Measurements from ENCODE around the gene SNORC. TPM values are rescaled to one million over a fixed set of nuclear protein-coding genes. Genes with fewer than 3 reads are reported as not detected.

Gene SNORC
- total RNA-seq, 1 experiment from 2014 or later, result 7.8 TPM

DNA sequence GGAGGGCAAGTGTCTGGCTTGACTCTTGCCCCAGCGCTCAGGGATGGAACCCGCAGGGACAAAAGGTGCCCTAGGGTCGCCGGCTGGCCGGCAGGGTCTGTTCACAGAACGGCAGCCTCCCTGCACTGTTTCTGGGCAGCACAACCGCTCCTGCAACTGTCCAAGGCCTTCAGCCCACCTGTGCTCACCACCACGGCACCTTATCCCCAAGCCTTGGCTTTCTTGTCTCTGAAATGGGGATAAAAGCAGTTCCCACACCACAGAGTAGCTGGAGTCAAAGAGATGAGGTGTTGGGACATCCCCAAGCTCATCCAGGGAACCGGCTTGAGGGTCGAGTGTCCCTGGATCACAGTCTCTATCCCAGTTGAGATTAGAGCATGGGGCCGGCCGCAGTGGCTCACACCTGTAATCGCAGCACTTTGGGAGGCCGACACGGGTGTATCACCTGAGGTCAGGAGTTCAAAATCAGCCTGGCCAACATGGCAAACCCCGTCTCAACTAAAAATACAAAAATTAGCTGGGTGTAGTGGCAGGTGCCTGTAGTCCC lies 4.7 kb downstream of the SNORC start:
- POLR2A ChIA-PET, result no interaction called here
- CTCF ChIA-PET, result no interaction called here
- no TSS peak for BruUV-seq (replicated peaks)
- peaks cover 16% of the 10 kb centered on the region for H3K36me3 Mint-ChIP-seq (ENCODE audit: insufficient read depth, unreplicated experiment)
- H3K27me3 Mint-ChIP-seq (ENCODE audit: insufficient read depth, unreplicated experiment), result no peaks in the 10 kb centered on the region
- H3K4me3 Mint-ChIP-seq (ENCODE audit: unreplicated experiment), result no peak overlapping the region
- H3K27ac Mint-ChIP-seq (ENCODE audit: low read depth, unreplicated experiment), result no peak overlapping the region
- DNase-seq (ENCODE audit: unreplicated experiment), result no peak
- no peaks in the 10 kb centered on the region for H3K4me1 Mint-ChIP-seq (ENCODE audit: insufficient read depth, unreplicated experiment)
- no peaks in the 10 kb centered on the region for H3K9me3 Mint-ChIP-seq (ENCODE audit: unreplicated experiment)
- intact Hi-C loops (cut with micrococcal nuclease), result no loop called here
- TF ChIP-seq, protein P1, sequence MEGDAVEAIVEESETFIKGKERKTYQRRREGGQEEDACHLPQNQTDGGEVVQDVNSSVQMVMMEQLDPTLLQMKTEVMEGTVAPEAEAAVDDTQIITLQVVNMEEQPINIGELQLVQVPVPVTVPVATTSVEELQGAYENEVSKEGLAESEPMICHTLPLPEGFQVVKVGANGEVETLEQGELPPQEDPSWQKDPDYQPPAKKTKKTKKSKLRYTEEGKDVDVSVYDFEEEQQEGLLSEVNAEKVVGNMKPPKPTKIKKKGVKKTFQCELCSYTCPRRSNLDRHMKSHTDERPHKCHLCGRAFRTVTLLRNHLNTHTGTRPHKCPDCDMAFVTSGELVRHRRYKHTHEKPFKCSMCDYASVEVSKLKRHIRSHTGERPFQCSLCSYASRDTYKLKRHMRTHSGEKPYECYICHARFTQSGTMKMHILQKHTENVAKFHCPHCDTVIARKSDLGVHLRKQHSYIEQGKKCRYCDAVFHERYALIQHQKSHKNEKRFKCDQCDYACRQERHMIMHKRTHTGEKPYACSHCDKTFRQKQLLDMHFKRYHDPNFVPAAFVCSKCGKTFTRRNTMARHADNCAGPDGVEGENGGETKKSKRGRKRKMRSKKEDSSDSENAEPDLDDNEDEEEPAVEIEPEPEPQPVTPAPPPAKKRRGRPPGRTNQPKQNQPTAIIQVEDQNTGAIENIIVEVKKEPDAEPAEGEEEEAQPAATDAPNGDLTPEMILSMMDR (IDR thresholded peaks at IDR 0.05; ENCODE audit: unreplicated experiment), result no peak

DNA sequence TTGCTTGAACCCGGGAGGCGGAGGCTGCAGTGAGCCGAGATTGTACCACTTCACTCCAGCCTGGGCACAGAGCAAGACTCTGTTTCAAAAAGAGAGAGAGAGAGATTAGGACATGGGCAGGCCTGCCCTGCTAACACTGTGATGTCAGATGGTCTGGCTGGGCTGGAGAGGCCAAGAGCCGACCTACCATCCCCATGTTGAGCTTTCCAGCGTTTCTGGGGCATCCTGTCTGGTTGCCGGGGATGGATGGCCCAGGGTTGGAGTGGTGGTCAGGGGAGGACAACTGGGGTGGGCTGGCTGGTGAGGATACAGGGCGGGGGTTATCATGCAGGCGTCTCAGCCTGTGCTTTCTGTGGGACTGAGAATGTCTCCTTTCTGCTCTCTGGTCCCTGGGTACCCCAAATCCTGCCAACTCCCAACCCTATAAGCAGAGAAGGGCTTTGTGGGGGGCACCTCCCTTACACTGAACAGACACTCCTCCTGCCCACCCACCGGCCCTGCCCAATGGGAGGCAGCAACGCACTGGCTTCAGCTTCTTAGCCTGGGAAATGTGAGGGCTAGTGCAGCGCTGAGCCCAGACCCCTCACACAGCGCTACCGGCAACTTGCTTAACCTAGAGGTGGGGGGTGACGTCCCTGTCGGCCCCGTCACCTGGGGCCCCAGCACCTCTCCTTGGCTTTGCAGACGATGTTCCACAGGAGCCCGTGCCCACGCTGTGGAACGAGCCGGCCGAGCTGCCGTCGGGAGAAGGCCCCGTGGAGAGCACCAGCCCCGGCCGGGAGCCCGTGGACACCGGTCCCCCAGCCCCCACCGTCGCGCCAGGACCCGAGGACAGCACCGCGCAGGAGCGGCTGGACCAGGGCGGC lies 5.4 kb downstream of the SNORC start:
- Mint-ChIP-seq H3K4me3 (ENCODE audit: unreplicated experiment) (no peak overlapping the region), H3K4me1 (ENCODE audit: insufficient read depth, unreplicated experiment) (no peaks in the 10 kb centered on the region), H3K27ac (ENCODE audit: low read depth, unreplicated experiment) (no peak overlapping the region), H3K36me3 (ENCODE audit: insufficient read depth, unreplicated experiment) (peaks cover 11% of the 10 kb centered on the region), H3K27me3 (ENCODE audit: insufficient read depth, unreplicated experiment) (no peaks in the 10 kb centered on the region), H3K9me3 (ENCODE audit: unreplicated experiment) (no peaks in the 10 kb centered on the region)
- intact Hi-C loops (cut with micrococcal nuclease), result no loop called here
- BruUV-seq (replicated peaks), result no TSS peak
- TF ChIP-seq, protein P1 (IDR thresholded peaks at IDR 0.05; ENCODE audit: unreplicated experiment), result no peak
- ChIA-PET POLR2A (no interaction called here), CTCF (no interaction called here)
- no peak for DNase-seq (ENCODE audit: unreplicated experiment)

DNA sequence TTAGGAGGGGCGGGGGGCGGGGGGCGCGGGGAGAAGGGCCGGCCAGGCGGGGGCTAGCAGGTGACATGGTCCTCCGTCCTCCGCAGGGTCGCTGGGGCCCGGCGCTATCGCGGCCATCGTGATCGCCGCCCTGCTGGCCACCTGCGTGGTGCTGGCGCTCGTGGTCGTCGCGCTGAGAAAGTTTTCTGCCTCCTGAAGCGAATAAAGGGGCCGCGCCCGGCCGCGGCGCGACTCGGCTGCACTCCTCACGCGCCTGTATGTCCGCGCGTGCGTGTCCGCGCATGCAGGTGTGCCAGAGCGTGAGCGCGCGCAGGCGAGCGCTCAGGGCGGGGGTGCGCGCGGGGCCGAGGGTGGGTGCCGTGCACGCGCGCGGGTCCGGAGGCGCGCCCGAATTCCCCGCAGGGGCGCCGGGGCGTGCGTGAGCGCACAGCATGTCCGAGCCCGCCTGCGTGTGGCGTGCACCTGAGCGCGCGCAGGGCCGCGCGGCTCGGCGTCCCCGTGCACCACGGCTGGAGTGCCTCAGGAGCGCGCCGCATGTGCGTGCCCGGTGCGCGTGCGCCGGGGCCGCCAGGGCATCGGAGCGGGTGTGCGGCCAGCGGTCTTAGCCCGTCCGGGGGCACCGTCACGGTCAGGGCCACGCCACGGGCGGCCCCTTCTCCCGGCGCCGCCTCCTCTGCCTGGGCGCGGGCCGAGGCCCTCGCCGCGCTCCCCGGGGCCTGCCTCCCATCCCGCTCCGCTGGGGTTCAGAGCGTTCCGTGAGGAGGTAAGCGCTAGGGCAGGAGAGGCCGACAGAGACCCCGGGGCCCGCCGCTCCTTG lies 6.3 kb downstream of the SNORC start:
- TF ChIP-seq, protein P1 (IDR thresholded peaks at IDR 0.05; ENCODE audit: unreplicated experiment), result no peak
- no TSS peak for BruUV-seq (replicated peaks)
- POLR2A ChIA-PET, result interaction anchor here (0.6 kb wide), 1 partner anchor 33 kb away, joined by 3 read pairs; no protein-coding TSS in a partner anchor
- Mint-ChIP-seq H3K4me3 (ENCODE audit: unreplicated experiment) (no peak overlapping the region), H3K36me3 (ENCODE audit: insufficient read depth, unreplicated experiment) (peaks cover 8% of the 10 kb centered on the region), H3K27ac (ENCODE audit: low read depth, unreplicated experiment) (no peak overlapping the region), H3K9me3 (ENCODE audit: unreplicated experiment) (no peaks in the 10 kb centered on the region), H3K4me1 (ENCODE audit: insufficient read depth, unreplicated experiment) (no peaks in the 10 kb centered on the region), H3K27me3 (ENCODE audit: insufficient read depth, unreplicated experiment) (no peaks in the 10 kb centered on the region)
- intact Hi-C loops (cut with micrococcal nuclease), result no loop called here
- CTCF ChIA-PET, result no interaction called here
- no peak for DNase-seq (ENCODE audit: unreplicated experiment)

DNA sequence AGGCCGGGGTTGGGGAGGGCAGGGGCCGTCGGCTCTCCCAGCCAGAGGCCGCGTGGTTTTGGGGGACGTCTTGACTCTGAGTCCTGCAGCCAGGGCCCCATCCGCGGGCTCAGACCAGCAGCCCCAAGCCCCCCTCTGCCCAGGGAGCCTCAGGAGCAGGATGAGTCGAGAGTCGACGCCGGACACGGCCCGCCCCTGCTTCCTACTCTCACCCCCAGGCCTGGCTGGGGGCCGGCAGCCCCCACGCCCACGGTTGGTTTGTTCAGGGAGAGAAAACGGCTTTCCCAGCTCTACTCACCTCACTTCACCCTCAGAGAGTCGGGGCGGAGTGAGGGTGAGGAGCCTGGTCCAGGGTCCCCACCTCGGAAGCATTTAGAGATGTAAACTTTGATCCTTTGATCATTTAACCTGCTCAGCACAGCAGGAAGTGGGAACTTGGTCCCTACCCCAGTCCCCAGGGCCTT lies 6.9 kb downstream of the SNORC start:
- intact Hi-C loops (cut with micrococcal nuclease), result no loop called here
- BruUV-seq (replicated peaks), result no TSS peak
- Mint-ChIP-seq H3K9me3 (ENCODE audit: unreplicated experiment) (no peaks in the 10 kb centered on the region), H3K27me3 (ENCODE audit: insufficient read depth, unreplicated experiment) (no peaks in the 10 kb centered on the region), H3K4me3 (ENCODE audit: unreplicated experiment) (no peak overlapping the region), H3K27ac (ENCODE audit: low read depth, unreplicated experiment) (no peak overlapping the region), H3K36me3 (ENCODE audit: insufficient read depth, unreplicated experiment) (peaks cover 8% of the 10 kb centered on the region), H3K4me1 (ENCODE audit: insufficient read depth, unreplicated experiment) (no peaks in the 10 kb centered on the region)
- TF ChIP-seq, protein P1 (IDR thresholded peaks at IDR 0.05; ENCODE audit: unreplicated experiment), result no peak
- ChIA-PET POLR2A (interaction anchor here (0.6 kb wide), 1 partner anchor 32 kb away, joined by 3 read pairs; no protein-coding TSS in a partner anchor), CTCF (no interaction called here)
- DNase-seq (ENCODE audit: unreplicated experiment), result no peak

All from MCF 10A (cell line).